Measurements from ENCODE around the gene PLCB4.

The PLCB4 gene

DNA sequence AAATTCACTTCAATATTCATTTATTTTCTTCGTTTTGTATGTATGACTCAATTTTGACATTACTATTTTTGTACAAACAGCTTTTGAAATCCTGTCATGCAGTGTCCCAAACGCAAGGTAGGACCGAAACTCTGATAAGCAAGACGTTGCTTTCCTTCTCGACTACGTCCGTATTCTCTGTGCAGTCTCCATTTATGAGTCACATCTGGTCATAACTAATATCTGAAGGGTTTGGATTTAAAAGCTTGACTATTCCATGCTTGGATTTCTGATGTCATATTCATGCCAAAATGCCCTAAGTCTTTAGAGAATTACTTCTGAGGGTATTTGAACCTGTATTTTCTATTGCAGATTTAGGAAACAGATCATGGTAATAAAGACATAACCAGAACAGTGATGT is 407.8 kb downstream of the PLCB4 start:
- no peaks in the 10 kb centered on the region for H4K20me1 ChIP-seq (ENCODE audit: low read depth, low read length)
- H3K9me2 ChIP-seq (replicated peaks; ENCODE audit: insufficient read depth, low read length) = no peaks in the 10 kb centered on the region
- no peak overlapping the region for H2AFZ ChIP-seq (ENCODE audit: low read depth, low read length, severe bottlenecking)
- no peaks in the 10 kb centered on the region for H3K36me3 ChIP-seq (ENCODE audit: low read length)
- H3K9me3 ChIP-seq (ENCODE audit: insufficient read depth, low read length) = no peaks in the 10 kb centered on the region
- no peak overlapping the region for H3K27ac ChIP-seq (ENCODE audit: low read depth, low read length)
- no peak overlapping the region for H3K9ac ChIP-seq (ENCODE audit: low read length)
- no peak overlapping the region for H3K4me3 ChIP-seq (ENCODE audit: insufficient read depth, low read length, poor library complexity, severe bottlenecking)
- TF ChIP-seq, protein P1, sequence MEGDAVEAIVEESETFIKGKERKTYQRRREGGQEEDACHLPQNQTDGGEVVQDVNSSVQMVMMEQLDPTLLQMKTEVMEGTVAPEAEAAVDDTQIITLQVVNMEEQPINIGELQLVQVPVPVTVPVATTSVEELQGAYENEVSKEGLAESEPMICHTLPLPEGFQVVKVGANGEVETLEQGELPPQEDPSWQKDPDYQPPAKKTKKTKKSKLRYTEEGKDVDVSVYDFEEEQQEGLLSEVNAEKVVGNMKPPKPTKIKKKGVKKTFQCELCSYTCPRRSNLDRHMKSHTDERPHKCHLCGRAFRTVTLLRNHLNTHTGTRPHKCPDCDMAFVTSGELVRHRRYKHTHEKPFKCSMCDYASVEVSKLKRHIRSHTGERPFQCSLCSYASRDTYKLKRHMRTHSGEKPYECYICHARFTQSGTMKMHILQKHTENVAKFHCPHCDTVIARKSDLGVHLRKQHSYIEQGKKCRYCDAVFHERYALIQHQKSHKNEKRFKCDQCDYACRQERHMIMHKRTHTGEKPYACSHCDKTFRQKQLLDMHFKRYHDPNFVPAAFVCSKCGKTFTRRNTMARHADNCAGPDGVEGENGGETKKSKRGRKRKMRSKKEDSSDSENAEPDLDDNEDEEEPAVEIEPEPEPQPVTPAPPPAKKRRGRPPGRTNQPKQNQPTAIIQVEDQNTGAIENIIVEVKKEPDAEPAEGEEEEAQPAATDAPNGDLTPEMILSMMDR (IDR thresholded peaks at IDR 0.05; ENCODE audit: insufficient read depth, low read length, poor library complexity, severe bottlenecking) = no peak
- no peak for TF ChIP-seq EZH2phosphoT487 (conservative IDR thresholded peaks at IDR 0.05; ENCODE audit: low read length)
- H3K4me2 ChIP-seq (ENCODE audit: low read depth, low read length, poor library complexity, severe bottlenecking) = no peak overlapping the region
- H3F3A ChIP-seq (ENCODE audit: insufficient read depth) = no peaks in the 10 kb centered on the region
- no peaks in the 10 kb centered on the region for H3K27me3 ChIP-seq (ENCODE audit: low read length)
- H3K79me2 ChIP-seq (ENCODE audit: insufficient read depth, low read length) = no peaks in the 10 kb centered on the region

DNA sequence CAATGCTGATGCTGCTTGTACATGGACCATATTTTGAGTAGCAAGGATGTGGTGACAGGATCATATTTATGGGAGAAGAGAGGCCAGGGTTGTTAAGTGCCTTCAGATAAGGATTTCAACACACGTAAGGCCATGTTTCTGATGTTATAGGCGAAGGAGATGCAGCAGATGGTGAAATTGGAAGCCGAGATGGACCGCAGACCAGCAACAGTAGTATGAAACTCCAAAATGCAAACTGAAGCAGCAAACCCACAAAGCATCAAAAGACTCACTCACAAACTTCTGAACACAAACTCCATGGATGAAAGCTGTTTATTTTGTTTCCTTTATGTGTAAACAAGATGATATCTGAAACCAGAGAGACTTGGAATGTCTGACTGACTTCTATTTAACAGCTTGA is 409.9 kb downstream of the PLCB4 start:
- Histone ChIP-seq H2AFZ (ENCODE audit: low read depth, low read length, severe bottlenecking) (no peak overlapping the region), H3K27ac (ENCODE audit: low read depth, low read length) (no peak overlapping the region), H3K79me2 (ENCODE audit: insufficient read depth, low read length) (no peaks in the 10 kb centered on the region), H3K36me3 (ENCODE audit: low read length) (no peaks in the 10 kb centered on the region), H3K27me3 (ENCODE audit: low read length) (no peaks in the 10 kb centered on the region), H3K9me3 (ENCODE audit: insufficient read depth, low read length) (no peaks in the 10 kb centered on the region), H3K9ac (ENCODE audit: low read length) (no peak overlapping the region), H3K9me2 (replicated peaks; ENCODE audit: insufficient read depth, low read length) (no peaks in the 10 kb centered on the region), H4K20me1 (ENCODE audit: low read depth, low read length) (no peaks in the 10 kb centered on the region), H3K4me2 (ENCODE audit: low read depth, low read length, poor library complexity, severe bottlenecking) (no peak overlapping the region), H3F3A (ENCODE audit: insufficient read depth) (no peaks in the 10 kb centered on the region), H3K4me3 (ENCODE audit: insufficient read depth, low read length, poor library complexity, severe bottlenecking) (no peak overlapping the region)
- no peak for TF ChIP-seq EZH2phosphoT487 (conservative IDR thresholded peaks at IDR 0.05; ENCODE audit: low read length)
- TF ChIP-seq, protein P1 (IDR thresholded peaks at IDR 0.05; ENCODE audit: insufficient read depth, low read length, poor library complexity, severe bottlenecking) = no peak

DNA sequence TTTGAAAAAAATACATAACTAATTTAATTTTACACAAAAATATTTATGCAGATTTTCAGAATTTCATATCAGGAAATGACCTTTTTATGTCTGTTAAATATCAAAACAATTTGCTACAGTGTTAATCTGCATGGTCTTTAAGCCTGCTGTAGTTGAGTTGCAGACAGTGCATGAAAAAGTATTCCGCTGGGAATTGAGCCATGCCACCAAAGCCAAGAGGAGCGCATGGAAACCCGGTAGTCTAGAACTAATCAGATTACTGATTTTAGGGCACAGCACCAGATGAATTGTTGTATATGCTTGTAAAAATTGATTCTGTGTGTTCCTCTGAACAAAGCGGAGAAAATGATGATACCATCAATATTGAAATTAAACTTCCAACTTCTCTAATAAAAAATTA is 411.2 kb downstream of the PLCB4 start:
- Histone ChIP-seq H2AFZ (ENCODE audit: low read depth, low read length, severe bottlenecking) (no peak overlapping the region), H3K79me2 (ENCODE audit: insufficient read depth, low read length) (no peaks in the 10 kb centered on the region), H3K36me3 (ENCODE audit: low read length) (no peaks in the 10 kb centered on the region), H3K27ac (ENCODE audit: low read depth, low read length) (no peak overlapping the region), H3K4me2 (ENCODE audit: low read depth, low read length, poor library complexity, severe bottlenecking) (no peak overlapping the region), H3K4me3 (ENCODE audit: insufficient read depth, low read length, poor library complexity, severe bottlenecking) (no peak overlapping the region), H3F3A (ENCODE audit: insufficient read depth) (no peaks in the 10 kb centered on the region), H3K9me2 (replicated peaks; ENCODE audit: insufficient read depth, low read length) (no peaks in the 10 kb centered on the region), H3K9me3 (ENCODE audit: insufficient read depth, low read length) (no peaks in the 10 kb centered on the region), H3K9ac (ENCODE audit: low read length) (no peak overlapping the region), H3K27me3 (ENCODE audit: low read length) (no peaks in the 10 kb centered on the region), H4K20me1 (ENCODE audit: low read depth, low read length) (no peaks in the 10 kb centered on the region)
- TF ChIP-seq, protein P1 (IDR thresholded peaks at IDR 0.05; ENCODE audit: insufficient read depth, low read length, poor library complexity, severe bottlenecking) = no peak
- TF ChIP-seq EZH2phosphoT487 (conservative IDR thresholded peaks at IDR 0.05; ENCODE audit: low read length) = no peak

Data from SU-DHL-6 (cell line).